Muscle layer of duodenum (tissue), 2 donors: ENCODE measurements around the gene ATG2A.

Experiments
- H3K27ac ChIP-seq: one replicate; pipeline ENCODE4 v1.7.0; 2013; ENCODE audit warnings: mild to moderate bottlenecking, low read length
- H3K27me3 ChIP-seq: one replicate; pipeline ENCODE4 v1.7.0; 2013; ENCODE audit warnings: low read depth, mild to moderate bottlenecking, control low read depth, low read length
- H3K36me3 ChIP-seq, 2 donors: one replicate each; pipeline ENCODE4 v1.7.0; 2013; ENCODE audit warnings: low read length in 2 of 2, control low read depth in 1 of 2, mild to moderate bottlenecking in 1 of 2; ENCODE audit not compliant: insufficient read depth in 2 of 2, control insufficient read depth in 1 of 2
- H3K4me1 ChIP-seq, 2 donors: one replicate each; pipeline ENCODE4 v1.7.0; 2013; ENCODE audit warnings: low read length in 2 of 2, mild to moderate bottlenecking in 2 of 2, control low read depth in 1 of 2, moderate library complexity in 1 of 2; ENCODE audit not compliant: insufficient read depth in 2 of 2, control insufficient read depth in 1 of 2
- H3K4me3 ChIP-seq, 2 donors: one replicate each; pipeline ENCODE4 v1.7.0; 2013; ENCODE audit warnings: low read length in 2 of 2, low read depth in 1 of 2, mild to moderate bottlenecking in 1 of 2
- H3K9me3 ChIP-seq, 2 donors: one replicate each; pipeline ENCODE4 v1.7.0; 2013; ENCODE audit warnings: low read length in 2 of 2, control low read depth in 1 of 2, mild to moderate bottlenecking in 1 of 2; ENCODE audit not compliant: control insufficient read depth in 1 of 2
- donor health status: healthy.

The ATG2A gene

DNA sequence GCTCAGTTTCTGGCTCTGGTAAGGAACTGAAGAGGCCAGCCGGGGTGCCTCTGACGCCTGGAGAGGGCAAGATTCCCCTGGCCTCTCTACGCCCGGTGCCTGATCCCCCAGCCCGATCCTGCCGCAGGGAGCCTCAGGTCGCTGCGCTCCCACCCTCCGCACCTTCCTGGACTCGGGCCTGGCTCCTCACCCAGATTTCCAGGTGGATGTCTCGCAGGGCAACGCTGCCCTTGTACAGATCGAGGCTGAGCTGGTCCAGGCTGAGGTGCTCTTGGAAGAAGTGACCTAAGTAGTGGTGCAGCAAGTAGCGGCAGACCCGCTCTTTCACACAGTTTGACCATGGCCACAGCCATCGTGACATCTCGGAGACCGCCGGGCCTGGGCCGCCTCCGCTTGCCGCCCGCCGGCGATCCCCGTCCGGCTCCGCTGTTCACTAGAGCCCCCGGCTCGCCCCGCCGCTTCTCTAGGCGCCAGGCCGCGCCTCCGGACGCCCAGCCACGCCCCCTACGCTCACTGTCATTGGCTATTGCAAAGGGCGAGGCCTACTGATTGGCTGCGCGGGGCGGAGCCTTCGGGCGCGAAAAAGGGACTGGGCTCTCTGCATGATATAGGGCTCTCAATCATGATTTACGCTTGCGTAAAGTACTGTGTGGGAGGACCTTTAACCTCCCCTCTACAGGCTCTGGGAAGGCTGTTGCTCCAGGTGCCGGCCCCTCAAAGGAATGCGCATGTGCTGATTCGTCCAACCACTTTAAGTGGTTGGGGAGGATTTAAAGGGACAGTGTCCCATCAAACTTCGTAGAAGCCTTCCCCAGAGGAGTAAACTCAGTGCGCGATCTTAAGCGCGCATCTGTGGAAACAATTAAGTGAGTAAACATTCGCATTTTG, at the start of gene ATG2A:
TSS of gene ATG2A (minus strand) at position 435 of the 888 bp plus-strand sequence. CDS start at position 361, 74 bp downstream.
- H3K27ac ChIP-seq: peak within 1 kb of the TSS; percentile 92
- H3K9me3 ChIP-seq: no peaks in the 10 kb centered on the region
- peaks cover 10 to 26% of the 10 kb centered on the region in 2 donors for H3K36me3 ChIP-seq
- peak within 1 kb of the TSS; percentile 91 to 98 for H3K4me3 ChIP-seq
- H3K4me1 ChIP-seq: peaks cover 12 to 33% of the 10 kb centered on the region in 2 donors
- no peaks in the 10 kb centered on the region for H3K27me3 ChIP-seq

DNA sequence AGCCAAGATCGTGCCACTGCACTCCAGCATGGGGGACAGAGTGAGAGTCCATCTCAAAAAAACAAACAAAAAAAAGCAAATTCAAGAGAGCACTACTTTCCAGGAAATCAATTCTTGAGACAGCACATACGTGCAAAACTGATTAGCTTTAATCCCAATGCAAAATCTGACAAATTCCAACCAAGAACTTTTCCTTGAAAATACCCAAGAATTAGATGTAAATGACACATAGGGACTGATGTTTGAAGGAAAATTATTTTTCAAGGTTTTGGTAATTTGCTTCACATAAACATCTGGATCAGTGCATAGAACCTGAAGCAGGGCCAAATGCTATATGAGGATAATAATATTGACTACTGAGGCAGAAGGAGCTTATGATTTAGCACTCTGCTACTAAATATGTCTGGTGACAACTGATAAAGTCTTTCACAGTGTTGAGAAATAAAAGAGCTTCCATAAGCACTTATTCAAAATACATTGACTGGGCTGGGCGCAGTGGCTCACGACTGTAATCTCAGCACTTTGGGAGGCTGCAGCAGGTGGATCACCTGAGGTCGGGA, 46.1 kb upstream of the ATG2A start:
- Histone ChIP-seq H3K36me3 (no peaks in the 10 kb centered on the region), H3K9me3 (no peaks in the 10 kb centered on the region), H3K27ac (no peak overlapping the region)

DNA sequence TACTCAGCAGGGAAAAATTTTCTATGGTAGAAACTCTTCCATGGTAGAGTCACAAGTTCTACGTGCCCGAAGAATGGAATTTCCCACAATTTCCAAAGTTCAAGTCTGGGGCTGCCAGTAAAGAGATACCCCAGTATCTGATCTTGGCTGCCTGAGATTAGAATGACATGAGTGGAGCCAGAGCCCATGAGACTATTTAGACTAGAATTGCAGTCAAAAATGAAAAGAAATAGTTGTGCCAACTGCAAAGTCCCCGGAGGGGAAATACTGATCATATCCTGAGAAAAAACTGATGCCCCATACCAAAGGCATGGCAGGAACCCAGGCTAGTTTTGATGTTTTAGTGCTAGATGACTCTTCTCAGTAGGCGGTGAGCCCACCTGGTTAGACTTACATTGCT, 43.7 kb upstream of the ATG2A start:
- Histone ChIP-seq H3K36me3 (no peaks in the 10 kb centered on the region), H3K9me3 (no peaks in the 10 kb centered on the region), H3K4me1 (no peaks in the 10 kb centered on the region), H3K4me3 (no peak overlapping the region), H3K27ac (no peak overlapping the region), H3K27me3 (no peaks in the 10 kb centered on the region)

More for the DNA sequence above, 46.1 kb upstream of the ATG2A start:
- no peak overlapping the region for H3K4me3 ChIP-seq
- no peaks in the 10 kb centered on the region for H3K4me1 ChIP-seq
- no peaks in the 10 kb centered on the region for H3K27me3 ChIP-seq

DNA sequence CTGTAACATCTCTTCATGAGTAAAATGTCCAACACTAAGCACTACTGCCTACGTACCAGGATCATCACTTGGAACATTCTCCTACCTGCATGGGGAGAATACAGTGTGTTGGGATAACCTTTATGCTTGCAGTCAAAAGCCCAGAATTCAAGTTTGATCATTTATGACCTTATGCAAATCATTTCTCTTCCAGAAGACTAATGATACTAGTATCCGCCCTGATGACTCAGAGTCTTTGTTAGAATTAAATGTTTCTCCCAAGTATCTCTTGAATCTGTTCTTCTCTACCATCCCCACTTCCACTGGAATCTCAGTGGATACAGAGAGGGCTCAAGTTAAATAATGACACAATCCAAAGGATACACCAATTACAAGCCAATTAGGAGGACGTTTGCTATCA, 42.5 kb upstream of the ATG2A start:
- H3K27ac ChIP-seq: no peak overlapping the region
- no peaks in the 10 kb centered on the region for H3K4me1 ChIP-seq
- H3K27me3 ChIP-seq: no peaks in the 10 kb centered on the region
- no peak overlapping the region for H3K4me3 ChIP-seq
- no peaks in the 10 kb centered on the region for H3K36me3 ChIP-seq
- no peaks in the 10 kb centered on the region for H3K9me3 ChIP-seq

DNA sequence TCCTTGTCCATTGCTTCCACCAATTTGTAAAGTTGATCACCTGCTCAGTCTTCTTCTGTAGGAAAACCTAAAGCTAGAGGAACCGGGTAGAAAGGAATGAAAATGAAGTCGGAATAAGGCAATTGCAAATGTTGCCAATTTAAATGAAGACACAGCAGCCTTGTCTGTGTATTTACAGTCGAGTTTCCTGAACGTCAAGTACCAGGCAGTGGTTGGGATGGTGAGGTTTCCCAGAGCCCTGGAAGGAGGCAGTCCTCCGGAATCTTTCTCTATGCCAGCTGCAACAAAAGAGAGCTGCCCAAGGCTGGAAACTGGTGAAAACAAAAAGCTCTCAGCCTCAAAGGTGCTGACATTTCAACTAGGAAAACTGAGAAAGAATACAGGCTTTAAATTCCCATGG, 37.2 kb upstream of the ATG2A start:
- no peak overlapping the region for H3K27ac ChIP-seq
- H3K27me3 ChIP-seq: no peaks in the 10 kb centered on the region
- H3K9me3 ChIP-seq: no peaks in the 10 kb centered on the region
- H3K4me1 ChIP-seq: no peaks in the 10 kb centered on the region
- H3K4me3 ChIP-seq: no peak overlapping the region
- H3K36me3 ChIP-seq: no peaks in the 10 kb centered on the region

DNA sequence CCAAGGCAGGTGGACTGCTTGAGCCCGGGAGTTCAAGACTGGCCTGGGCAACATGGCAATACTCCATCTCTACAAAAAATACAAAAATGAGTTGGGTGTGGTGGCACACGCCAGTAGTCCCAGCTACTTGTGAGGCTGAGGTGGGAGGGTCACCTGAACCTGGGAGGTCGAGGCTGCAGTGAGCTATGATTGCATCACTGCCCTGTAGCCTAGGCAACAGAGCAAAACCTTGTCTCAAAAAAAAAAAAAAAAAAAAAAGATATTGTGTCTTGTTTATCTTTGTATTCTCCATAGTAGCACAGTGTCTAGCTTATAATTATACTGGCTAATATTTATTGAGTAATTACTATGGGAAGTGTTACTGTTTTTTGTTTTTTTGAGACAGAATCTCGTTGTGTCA, 34.5 kb upstream of the ATG2A start:
- Histone ChIP-seq H3K27ac (no peak overlapping the region), H3K27me3 (no peaks in the 10 kb centered on the region)

DNA sequence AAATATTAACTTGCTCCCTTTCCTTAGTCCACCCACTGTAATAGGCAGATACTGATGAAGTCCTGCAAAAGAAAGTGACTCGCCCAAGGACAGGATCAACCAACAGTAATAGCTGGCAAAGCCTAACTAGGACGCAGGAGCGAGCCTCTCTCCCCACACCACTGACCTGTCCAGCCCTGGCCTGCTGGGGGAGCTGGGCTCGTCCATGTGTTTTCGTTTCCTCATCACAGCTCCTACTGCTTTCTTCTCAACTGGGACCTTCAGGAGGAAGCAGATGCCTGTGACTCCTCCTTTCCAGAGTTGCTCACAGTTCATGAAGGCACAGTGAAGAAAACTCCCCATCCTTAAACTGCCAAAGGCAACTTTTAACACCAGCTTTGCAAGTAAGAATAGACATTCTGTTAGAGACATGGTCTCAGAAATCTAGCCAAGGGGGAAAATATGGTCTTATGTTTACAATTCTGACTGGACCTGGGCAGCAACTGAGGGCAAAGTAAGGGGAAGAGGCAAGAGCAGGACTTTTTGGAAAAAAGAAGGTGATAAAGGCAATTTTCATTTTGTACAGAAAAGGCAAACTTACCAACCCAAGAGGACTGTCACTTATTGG, 30.3 kb upstream of the ATG2A start:
- Histone ChIP-seq H3K36me3 (no peaks in the 10 kb centered on the region), H3K4me3 (no peak overlapping the region), H3K27ac (no peak overlapping the region), H3K4me1 (no peaks in the 10 kb centered on the region), H3K27me3 (no peaks in the 10 kb centered on the region), H3K9me3 (no peaks in the 10 kb centered on the region)

More for the DNA sequence above, 34.5 kb upstream of the ATG2A start:
- H3K4me1 ChIP-seq: no peaks in the 10 kb centered on the region
- H3K9me3 ChIP-seq: no peaks in the 10 kb centered on the region
- H3K4me3 ChIP-seq: no peak overlapping the region
- H3K36me3 ChIP-seq: no peaks in the 10 kb centered on the region

DNA sequence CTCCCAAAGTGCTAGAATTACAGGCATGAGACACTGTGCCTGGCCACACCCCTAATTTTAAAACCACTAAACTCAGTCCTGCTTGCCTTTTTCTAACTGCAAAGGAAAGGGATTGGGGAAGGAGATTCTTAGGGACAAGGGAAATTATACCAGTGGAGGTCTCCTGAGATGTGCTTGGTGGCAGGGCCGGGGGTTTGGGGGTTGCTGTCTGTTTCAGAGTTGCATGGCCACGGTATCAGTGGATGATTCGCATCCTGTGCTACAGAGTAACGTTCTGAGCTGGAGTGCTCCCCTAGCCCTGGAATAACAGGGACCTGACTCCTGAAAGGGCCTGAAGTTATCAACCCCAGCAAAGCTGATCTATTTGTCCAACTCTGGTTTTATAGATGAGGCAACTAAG, 19.5 kb upstream of the ATG2A start:
- no peaks in the 10 kb centered on the region for H3K9me3 ChIP-seq
- peaks cover 16 to 30% of the 10 kb centered on the region in 2 donors for H3K36me3 ChIP-seq
- H3K27me3 ChIP-seq: no peaks in the 10 kb centered on the region
- H3K4me1 ChIP-seq: no peaks in the 10 kb centered on the region
- no peak overlapping the region for H3K4me3 ChIP-seq
- no peak overlapping the region for H3K27ac ChIP-seq

DNA sequence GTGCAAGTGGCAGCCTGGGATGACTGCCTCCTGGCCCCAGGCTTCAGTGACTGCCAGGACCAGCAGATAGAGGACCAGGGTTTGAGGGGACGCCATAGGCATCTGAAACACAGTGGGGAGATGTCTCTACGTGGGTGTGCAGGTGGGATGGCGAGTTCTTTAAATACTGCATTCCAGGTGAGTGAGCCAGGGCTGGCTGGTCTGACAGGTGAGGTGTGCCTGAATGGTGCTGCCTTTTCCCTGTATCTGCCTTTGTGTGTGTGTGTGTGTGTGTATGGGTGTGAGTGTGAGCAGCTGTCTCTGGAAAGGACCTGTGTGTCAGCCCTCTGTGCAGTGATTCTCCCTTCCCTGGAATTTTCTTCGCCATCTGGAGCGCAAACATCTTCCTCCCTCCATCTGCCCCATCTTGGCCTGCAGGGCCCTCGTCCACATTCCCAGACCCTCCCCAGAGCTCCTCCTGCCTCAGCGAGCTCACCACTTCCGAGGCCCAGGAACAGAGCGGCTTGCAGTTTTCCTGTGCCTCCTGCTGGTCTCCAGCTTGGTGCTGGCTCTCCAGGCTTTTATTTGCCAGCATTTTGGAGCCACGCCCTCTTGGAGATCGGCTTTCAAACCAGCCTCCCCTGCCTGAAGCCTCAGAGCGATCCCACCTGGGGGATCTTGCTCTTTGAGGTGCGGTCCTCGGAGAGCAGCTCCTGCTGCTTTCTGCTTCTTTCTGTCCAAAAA, 18.5 kb upstream of the ATG2A start, which contains the start of gene GPHA2:
TSS of gene GPHA2 (minus strand) at position 535 of the 723 bp plus-strand sequence. CDS start at position 102, 433 bp downstream.
- Histone ChIP-seq H3K36me3 (peaks cover 26 to 40% of the 10 kb centered on the region in 2 donors), H3K4me1 (no peaks in the 10 kb centered on the region), H3K4me3 (no peak within 1 kb of the TSS), H3K27me3 (no peaks in the 10 kb centered on the region), H3K27ac (no peak within 1 kb of the TSS), H3K9me3 (no peaks in the 10 kb centered on the region)

DNA sequence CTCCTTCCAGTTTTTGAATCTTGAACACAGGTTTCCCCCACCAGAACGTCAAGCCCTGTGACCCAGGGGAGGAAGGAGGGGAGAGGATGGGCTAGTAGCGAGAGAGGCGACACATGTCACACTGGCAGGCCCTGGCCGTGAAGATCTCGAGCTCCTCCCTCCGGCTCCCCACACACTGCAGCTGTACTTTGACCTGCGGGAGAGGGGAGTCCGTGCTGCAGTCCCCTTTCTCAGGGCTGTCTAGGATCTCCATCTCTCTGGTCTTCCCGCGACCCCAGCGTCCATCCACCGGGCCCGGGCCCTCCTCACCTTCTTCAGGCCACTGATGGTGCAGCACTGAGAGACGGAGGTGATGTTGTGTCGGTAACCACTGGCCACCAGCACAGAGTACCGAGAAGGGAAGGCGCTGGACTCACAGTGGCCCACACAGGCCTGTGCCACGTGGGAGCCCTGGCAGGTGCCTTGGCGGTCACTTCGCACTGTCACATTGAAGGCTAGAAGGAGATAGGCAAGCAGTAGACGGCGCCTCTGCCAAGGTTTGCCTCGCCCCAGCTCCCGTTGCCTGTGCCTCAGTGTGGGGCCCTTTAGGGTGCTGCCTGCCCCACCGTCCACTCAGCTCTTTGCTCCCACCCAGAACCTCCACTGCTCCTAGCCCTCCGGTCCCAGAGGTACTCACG, 17.8 kb upstream of the ATG2A start:
- no peaks in the 10 kb centered on the region for H3K4me1 ChIP-seq
- no peaks in the 10 kb centered on the region for H3K27me3 ChIP-seq
- H3K4me3 ChIP-seq: no peak overlapping the region
- no peak overlapping the region for H3K27ac ChIP-seq
- no peaks in the 10 kb centered on the region for H3K9me3 ChIP-seq
- H3K36me3 ChIP-seq: peaks cover 33 to 47% of the 10 kb centered on the region in 2 donors
